NCI-H2171 treated with DMSO at 0.1 percent for 48 hours (cell line): ENCODE measurements around the gene RFX2.
"Not testable (repeated sequence)": the region's sequence is repeated elsewhere in the genome, so short reads cannot be mapped to it uniquely, and the experiment has no call there.

ENCODE experiments used
- DNase-seq: peaks from one replicate; lab custom pipeline; 2025; lab: John Stamatoyannopoulos, UW

The RFX2 gene

DNA sequence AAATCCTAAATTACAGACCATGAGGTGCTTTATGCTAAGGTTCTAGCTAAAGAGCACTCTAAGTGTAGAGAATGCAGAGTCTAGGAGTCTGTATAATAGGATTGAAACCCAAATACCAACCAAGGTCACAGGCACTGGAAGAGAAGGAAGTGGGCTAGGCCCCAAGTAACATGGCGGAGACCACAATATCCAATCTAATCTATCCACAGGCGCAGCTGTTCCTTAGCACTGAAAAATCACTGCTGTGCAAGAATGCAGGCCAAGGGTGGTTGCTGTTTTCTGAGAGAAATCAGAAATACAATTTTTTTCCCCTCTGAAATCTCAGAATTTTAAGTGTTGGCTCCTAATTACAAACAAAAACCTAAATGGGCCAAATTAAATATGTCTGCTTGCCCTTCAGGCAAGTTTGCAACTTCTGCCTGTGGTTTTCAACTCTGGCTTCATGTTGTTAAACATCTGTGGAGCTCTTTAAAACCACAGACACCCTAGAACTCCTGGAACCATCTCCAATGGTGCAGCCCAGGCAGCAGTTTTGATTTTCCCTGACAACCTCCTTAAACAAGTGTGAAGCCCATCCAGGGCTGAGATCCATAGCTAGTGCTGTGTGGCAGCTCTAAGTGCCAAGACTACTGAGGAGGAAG, 138.5 kb downstream of the RFX2 start:
- DNase-seq: no peak

DNA sequence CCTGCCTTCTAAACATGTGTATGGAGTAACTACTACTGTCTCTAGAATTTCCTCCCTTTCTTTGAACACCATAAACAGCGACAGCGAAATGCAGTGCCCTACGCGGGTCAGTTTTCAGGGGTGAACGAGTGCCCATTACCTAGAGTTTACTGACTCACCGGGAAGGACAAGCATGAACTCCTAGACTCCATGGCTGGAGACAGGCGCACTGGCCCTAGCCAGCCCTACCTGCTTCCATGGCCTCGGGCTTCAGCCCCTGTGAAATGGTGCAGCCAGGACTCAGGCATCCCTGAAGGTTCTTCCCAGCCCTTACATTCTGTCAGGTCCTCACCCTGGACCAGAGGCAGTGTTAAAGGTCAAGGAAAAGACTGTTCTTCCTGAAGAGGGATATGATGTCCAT, 140.8 kb downstream of the RFX2 start:
- DNase-seq: no peak

DNA sequence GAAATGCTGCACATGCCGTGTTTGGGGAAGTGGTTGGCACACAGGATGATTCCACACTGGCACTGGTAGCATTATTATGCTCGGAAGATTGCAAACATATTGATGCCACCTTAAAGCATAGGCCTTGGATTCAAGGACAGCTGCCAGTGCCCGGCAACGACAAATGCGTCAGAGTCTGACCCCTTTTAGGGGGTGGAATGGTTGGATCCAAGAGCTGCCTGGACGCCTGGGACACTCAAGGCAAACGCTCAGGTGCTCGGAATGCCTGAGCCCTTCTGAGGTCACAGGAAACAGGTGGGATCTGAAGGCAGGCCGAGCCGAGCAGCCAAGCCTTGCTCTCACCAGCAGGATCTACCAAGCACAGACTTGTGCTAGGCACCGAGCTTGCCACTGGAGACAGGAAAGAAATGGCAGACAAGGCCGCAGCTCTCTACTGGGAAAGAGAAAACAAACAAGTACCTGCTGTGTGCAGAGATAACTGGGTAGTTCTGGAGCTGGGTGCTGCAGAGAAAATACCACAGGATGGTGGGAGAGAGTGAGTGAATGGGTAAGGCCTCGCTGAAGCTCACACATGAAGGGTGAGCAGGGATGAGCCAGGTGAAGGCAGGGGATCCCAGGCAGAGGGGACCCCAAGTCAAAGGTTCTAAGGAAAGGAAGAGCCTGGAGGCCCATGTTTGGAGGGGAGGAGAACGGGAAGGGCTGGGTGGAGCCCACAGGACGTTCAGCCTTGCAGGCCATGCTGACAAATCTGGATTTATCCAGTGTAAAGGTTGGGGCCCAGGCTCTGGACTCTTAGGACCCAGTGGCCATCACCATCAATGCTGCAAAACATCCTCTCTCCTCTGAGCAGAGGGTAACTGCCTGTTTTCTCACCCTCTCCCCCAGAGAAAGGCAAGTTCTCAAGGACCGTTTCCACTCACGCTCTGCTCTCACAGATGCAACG, 141.6 kb downstream of the RFX2 start:
- DNase-seq: no peak

DNA sequence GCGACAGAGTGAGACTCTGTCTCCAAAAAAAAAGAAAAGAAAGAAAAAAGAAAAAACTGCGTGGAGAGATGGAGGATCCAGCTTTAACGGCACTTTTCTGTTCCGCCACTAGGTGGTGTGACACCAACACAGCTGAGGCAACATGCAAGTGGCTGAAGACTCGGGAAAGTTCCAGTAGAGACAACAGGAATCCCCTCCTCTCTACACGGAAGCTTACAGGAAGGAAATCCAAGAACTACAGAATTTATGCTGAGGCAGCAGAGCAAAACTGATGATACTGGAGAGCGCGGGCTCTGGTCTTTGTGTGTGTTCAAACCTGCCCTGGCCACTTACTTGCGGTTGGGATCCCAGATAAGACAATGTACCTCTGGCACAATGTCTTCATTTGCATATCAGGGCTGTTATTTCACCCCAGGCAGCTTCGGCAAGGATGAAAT, 142.3 kb downstream of the RFX2 start:
- peak; percentile 34 for DNase-seq

DNA sequence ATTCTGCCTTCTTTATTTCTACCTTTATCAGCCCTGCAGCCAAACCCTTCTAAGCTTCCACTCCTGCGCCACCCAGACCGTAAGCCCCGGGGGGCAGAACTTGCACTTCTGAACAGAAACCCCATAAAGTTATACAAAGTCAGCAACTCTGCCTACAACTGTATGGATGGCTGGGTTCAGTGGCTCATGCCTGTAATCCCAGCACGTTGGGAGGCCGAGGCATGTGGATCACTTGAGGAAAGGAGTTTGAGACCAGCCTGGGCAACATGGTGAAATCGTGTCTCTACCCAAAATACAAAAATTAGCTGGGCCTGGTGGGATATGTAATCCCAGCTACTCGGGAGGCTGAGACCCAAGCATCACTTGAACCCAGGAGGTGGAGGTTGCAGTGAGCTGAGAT, 142.7 kb downstream of the RFX2 start:
- no peak for DNase-seq

DNA sequence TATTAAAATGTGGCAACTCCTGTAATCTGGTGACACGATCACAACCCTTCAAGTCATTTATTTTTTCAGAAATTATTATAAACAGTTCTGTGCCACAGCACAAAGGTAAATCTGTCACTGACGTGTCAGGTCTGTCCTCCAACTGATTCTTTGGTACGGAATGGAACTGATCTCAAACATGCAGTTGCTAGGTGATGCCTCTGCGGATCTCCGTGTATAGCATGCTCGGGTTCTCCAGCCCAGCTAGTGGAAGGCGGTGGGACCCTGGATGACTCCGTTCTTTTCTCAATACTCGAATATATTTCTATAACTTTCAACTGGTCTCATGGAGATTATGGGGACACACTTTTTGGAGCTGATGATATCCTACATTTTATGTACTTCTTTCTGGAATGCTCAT, 143.4 kb downstream of the RFX2 start:
- DNase-seq: no peak

DNA sequence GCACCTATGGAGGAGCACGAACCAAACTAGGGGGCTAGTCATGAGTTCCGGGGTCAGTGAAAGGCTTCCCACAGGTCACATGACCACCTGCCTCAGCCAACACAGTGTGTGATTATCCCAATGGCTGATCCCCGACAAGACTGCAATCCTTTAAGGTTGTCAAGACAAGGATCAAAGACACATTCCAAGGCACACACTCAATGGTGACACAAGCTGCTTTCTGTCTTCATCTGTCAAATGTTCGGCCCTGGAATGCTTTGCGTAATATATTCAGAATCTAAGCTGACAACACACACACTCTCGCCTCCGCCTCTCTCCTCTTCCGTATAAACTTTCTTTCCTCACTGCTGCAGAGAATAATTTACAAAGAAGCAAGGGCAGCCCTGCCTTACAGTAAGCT, 144.1 kb downstream of the RFX2 start:
- no peak for DNase-seq

DNA sequence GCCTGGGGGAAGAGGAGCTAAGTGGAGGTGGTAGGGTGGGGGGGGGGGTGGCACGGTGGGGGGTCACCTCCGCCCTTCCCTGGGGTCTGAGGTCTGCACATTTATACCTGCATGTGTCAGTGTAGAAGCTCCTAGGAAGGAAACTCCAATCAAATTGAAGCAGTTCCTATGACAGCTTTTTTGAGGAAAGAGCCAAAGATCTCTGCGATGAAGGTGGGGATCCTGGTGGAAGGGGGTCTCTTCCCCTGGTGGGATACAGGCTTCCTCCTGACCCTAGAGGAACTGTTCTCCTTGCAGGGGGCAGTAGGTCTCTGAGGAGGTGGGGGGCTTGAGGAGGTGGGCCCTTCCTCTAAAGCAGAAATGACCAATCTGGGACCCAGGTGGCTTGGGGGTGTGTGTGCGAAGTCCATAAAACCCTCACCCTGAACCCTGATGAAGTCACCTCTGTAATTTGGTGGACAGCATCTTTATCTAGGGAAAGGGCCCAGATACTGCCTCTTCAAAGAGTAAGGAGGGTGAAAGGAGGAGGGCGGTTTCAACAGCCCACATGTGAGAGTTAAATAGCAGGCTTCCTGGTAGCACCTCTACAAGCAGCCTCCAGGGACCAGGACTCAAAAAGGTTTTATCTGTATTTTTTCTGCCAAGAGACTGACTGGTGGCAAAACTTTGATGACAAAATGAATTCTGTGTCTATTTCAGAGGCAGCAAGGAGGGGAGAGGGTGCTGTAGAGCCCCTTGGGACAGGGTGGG, 145.3 kb downstream of the RFX2 start:
- DNase-seq: no peak

DNA sequence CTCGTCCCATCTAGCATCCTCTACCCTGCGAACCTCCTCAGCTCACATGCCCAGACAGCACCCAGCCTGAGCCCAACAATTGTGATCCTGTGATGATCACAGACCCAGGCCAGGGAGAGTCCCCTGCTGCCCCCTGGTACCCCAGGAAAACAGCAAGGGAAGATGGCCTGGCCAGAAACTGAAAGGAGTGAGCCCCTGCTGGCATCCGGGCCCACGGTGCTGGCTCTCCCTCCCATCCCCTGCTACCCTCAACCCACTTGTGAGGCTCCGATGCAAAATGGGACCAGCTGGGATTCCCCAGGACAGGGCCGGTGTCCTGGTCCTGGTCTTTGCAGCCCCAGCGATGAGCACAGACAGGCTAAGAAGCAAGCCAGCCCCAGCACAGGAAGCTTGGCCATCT, 146.4 kb downstream of the RFX2 start:
- no peak for DNase-seq

DNA sequence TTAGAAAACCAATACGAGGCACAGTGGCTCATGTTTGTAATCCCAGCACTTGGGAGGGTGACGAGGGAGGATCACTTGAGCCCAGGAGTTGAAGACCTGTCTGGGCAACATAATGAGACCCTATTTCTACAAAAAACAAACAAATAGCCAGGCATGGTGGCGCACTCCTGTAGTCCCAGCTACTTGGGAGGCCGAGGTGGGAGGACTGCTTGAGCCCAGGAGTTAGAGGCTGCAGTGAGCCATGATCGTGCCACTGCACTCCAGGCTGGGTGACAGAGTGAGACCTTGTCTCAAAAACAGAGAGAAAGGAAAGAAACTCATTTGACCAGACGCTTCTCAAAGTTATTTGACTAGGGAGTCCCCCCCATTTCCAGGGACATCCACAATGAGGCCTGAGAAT, 147.0 kb downstream of the RFX2 start:
- DNase-seq: not testable (repeated sequence)

DNA sequence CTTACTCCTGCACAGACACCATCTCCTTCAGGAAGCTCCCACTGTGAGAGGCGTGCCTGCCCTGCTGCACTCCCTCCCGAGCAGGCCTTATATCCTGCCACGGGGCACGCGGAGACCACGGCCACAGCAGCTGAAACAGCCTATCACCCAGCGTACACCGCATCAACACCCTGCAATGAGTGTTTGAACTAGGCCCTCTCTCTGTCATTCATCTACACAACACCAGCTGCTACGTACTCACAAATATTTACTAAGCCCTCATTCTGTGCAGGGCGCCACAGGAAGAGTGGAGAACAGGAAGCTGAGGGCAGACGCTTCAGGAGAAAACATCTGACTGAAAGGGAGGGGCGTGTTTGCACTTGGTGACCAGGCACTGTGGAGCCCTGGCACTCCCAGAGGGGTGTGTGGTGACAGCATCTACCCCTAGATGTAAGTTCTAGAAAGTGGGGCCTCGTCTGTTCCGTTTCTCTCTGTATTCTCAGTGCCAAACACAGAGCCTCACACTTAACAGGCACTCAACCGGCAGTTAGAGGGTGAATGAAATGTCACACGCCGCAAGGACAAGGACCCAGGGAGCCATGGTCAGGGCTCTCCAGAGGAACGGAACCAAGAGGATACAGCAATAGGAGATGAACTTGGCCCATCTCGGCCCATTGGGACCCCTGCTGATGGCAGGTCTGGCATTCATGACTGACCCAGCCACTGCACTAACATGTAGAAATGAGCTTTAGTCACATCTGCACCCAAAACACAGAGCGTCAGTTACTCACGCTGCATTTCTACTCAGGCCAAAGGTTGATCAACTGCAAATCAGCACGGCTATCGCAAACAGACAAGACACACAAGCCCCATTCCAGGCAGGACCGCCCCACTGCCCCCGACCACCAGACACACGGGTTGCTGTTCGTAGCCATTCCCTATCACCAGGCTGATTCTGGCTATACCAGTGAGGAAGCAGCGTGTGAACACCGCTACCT, 148.0 kb downstream of the RFX2 start:
- DNase-seq: peak; percentile 80

DNA sequence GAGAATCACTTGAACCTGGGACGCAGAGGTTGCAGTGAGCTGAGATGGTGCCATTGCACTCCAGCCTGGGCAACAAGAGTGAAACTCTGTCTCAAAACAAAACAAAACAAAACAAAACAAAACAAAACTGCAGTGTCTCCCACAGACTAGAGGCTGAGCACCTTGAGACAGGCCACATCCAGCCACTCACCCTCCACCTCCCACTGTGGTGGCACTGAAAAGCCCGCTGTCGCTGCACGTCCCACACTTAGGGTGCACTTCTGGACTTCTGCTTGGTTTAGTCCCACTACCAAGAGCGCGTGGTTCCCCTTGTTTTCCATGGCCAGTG, 148.7 kb downstream of the RFX2 start:
- DNase-seq: not testable (repeated sequence)

DNA sequence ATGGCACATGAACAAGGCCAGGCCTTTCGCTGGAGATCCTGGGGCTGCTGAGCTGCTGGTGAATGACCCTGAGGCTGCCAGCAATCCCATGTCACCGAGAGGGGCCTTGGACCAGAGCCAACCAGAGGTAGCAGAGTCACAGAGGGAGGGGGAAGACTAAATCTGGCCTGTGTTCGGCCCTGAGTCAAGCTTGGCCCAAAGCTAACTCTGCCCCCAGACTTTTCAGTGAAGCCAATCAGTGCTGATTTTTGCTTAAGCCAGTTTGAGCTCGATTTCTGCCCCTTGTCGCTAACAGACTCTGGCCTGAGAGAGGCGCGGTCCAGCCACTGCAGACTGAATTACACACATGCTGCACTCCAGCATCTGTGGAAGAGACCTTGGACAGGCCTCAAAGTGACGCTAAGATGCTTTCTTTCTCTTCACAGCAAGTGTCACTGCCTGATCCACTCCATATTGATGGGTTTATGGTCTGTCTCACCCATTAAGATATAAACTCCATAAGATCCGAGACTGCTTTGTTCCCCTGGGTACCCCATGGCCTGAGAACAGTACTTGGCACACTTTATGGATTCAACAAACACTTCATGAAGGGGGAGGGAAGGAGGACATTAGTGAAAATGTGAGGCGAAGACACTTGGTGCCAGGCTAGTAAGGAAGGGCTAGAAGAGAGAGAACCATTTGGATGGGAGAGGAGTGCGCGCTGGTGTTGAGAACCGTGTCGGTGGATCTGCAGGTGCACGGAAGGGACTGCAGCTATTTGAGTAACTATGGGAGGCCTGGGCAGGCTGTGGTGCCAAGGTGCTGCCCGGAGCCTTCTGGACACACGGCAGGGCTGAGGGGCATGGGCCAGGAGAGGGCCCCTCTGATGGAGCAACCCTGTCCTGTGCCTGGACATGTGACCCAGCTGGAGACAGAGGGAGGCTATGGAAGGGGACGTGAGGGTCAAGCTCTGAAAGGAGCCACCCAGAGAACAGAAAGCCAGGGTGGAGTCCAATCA, 150.0 kb downstream of the RFX2 start:
- DNase-seq: no peak

DNA sequence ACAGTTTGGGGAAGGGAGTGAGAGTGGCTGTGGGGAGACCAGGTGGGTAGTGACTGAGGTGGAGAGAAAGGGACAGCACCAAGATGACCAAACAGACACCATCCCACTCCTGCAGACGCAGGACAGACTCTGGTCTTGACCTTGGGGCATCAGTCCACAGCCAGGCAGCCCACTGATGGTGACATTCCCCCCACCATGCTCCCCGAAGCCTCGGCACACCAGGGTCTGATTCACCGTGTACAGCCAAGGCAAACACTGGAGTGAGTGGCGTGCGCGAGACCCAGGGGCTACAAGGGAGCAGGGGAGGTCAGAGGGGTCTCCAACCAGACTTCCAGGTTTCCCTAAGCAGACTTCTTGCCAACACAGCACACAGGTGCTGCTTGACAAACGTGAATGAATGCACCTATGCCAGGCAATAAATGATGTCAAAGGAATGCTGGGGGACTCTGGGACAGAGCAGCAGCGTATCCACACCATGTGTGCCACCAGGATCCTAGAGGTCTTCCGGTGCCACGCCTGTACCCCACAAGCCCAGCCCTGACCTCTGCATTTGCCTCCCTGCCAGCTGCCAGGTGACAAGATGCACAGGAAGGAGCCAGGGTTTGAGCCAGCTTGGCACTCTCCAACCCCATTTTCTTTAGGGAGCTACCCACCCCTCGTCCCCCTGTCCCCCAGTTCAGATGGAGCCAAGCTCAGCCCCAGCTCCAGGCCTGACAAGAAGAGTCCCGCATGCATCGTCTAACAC, 150.9 kb downstream of the RFX2 start:
- no peak for DNase-seq

DNA sequence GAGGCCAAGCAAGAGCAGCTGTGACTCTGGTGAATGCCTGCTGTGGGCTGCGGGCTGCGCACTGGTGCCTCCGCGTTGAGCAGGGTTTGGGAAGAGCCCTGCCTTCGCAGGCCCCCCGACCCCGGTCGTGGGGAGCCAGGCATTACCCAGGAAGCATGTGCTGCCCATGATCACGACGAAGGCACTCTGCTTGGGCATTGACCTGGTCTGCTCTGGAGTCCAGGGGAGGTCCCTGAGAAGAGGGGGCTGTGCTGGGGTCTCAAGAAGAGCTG, 151.5 kb downstream of the RFX2 start:
- DNase-seq: no peak

DNA sequence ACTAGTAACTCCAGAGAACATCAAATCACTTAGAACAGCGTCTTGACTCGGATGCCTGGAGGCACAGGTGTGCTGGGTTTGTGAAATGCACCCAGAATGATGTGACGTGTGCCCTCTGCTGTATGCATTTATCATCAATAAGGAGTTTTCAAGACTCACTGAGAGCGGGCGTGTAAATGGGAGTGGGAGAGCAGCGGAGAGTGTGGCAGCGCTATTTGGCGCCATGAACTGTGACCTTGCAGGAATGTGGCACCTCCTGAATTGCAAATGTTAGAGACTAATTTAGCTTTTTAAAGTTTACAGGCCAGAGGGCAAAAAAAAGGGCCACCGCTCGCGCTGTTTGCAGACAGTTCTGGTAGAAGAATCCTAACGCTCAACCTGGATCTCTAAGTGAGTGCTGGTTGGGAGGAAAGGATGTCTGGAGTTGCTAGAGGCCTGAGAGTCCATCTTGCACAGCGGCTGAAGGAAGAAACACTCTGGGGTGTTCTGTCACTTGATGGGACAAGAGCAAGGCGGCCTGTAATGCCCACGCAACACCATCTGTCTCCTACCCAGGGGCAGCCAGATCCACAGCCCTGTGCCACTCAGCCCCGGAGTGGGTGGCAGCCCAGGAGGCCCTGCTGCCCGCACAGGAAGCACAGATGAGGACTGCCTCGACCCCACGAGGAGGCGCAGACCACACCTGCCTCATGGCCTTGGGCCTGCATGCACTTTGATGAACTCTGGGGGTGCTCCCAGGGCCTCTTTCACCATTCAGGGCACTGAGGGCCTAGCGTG, 152.0 kb downstream of the RFX2 start:
- no peak for DNase-seq

DNA sequence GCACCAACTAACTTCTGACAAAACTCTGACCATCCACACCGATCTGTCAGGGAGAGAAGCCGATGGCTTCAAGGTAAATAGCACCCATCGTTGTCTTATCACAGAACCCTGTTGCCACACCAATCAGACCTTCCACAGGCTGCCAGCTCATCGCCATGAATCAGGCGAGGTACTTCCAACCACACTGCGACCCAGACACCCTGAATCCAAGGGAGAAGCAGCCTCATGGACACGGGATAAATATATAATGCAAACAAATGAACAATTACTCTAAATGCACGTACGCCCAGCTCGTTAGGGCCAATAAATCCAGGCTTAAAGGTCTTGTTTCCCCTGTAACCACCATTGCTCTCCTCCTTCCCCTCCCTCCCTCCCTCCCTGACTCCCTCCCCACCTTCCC, 153.1 kb downstream of the RFX2 start:
- no peak for DNase-seq

DNA sequence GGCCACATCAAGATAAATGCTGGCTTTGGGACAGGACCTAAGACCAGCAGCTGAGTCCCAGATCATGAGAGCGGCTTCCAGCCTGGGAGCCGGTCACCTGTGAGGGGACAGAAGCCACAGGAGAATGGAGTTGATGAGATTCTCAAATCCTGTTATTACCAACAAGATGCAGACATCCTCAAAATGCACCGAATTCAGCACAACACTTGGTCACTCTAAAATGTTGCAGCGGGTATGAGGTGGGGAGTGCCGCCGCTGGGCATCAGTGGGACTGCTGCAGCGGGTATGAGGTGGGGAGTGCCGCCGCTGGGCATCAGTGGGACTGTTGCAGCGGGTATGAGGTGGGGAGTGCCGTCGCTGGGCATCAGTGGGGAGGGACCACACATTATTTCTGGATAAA, 153.6 kb downstream of the RFX2 start:
- DNase-seq: no peak

DNA sequence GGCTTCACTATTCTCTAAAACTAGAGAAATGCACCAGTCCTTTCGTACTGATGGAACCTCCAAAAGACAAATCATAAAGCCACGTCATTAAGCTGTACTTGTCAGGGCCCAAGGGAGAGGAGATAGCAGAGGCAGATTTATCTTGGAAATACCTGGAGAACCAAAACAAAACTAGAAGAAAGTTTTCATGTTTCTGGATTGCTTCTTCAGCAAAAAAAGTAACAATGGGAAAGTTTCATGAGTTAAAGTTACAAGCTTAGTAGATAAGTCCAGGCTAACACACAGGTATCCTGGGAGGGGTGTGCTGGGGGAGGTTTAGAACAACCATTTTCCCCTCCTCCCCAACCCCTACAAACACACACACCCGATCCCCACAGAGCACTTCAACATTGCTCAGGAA, 154.0 kb downstream of the RFX2 start:
- DNase-seq: no peak
